IgD-negative memory B cell (primary cell): ENCODE results near the gene CDX1. TPM values are rescaled to one million over a fixed set of nuclear protein-coding genes. Genes with fewer than 3 reads are reported as not detected.

Experiments
- H3K27ac Mint-ChIP-seq, 3 donors: one replicate each; pipeline ENCODE4 v1.8.0; 2020 to 2022; ENCODE audit warnings: mild to moderate bottlenecking in 3 of 3, mixed read lengths in 3 of 3, moderate library complexity in 1 of 3
- H3K27me3 Mint-ChIP-seq: one replicate; pipeline ENCODE4 v1.8.0; 2021; ENCODE audit warnings: mixed read lengths
- H3K36me3 Mint-ChIP-seq: one replicate; pipeline ENCODE4 v1.8.0; 2020; ENCODE audit warnings: mild to moderate bottlenecking, mixed read lengths
- H3K4me1 Mint-ChIP-seq, 3 donors: one replicate each; pipeline ENCODE4 v1.8.0; 2020 to 2022; ENCODE audit warnings: mixed read lengths in 3 of 3, mild to moderate bottlenecking in 1 of 3
- H3K4me3 Mint-ChIP-seq, 4 donors: one replicate each; pipeline ENCODE4 v1.8.0; 2020 to 2022; ENCODE audit warnings: mild to moderate bottlenecking in 4 of 4, mixed read lengths in 4 of 4, moderate library complexity in 3 of 4
- H3K9me3 Mint-ChIP-seq, 3 donors: one replicate each; pipeline ENCODE4 v1.8.0; 2020 to 2021; ENCODE audit warnings: mixed read lengths in 3 of 3, mild to moderate bottlenecking in 1 of 3
- polyA plus RNA-seq: library from polyadenylated mRNA; unstranded; fragments of 300-500 nt; fragmentation: Illumina TruSeq; gene quantifications from one replicate; pipeline ENCODE4 v1.2.3, GENCODE V29; 2021

Gene CDX1
- polyA plus RNA-seq, 1 donor from 2014 or later = not detected

DNA sequence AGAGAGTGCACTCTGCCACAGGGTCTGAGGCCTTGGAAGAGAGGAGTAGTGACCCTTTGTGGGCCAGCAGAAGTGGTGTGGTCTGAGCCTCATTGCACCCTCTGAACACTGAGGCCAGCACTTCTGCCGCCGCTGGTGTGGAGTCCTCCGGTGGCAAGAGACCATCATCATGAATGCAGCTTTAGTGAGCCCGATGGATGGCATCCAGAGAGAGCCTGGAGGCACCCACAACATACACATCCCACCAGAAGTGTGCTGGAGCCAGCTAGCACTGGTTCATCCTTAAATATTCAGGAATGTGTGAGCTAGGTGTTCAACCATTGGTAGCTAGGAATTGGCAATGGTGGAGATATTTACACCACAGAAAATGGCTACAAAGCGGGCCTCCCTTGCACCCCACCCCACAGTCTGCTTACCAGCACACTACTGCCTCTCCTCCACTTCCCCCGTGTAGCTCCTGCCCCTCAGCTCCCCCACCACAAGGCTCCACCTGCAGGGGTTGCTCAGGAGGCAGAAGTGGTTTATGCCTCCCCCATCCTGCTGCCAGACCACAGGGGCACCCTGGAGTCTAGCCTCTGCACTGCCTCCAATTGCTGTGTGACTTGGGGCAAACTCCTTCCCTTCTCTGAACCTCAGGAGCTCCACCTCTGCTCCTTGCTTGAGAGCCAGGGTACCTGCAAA lies 39.7 kb downstream of the CDX1 start:
- Mint-ChIP-seq H3K9me3 (no peaks in the 10 kb centered on the region), H3K4me1 (peaks cover 0 to 8% (median 1%) of the 10 kb centered on the region in 3 donors), H3K27ac (no peak overlapping the region), H3K27me3 (peaks cover 25% of the 10 kb centered on the region), H3K4me3 (no peak overlapping the region), H3K36me3 (no peaks in the 10 kb centered on the region)

DNA sequence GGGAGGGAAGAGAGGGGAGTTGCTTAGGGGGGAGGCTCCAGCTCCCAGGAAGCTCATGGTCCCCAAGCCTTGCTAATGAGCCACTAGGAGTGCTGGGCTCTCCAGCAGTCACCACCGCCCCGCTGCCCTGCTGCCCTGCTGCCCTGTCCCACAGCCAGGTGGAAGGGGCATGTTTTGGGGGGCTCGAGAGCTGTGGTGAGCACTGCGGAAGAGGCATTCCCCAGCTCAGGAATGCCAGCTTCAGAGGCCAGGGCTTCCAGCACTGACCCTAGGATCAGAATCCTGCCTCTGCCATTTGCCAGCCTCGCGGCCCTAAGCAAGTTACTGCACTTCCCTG lies 40.2 kb downstream of the CDX1 start:
- no peak overlapping the region for H3K4me3 Mint-ChIP-seq
- no peaks in the 10 kb centered on the region for H3K36me3 Mint-ChIP-seq
- no peaks in the 10 kb centered on the region for H3K9me3 Mint-ChIP-seq
- H3K4me1 Mint-ChIP-seq = peaks cover 0 to 8% (median 1%) of the 10 kb centered on the region in 3 donors
- peaks cover 25% of the 10 kb centered on the region for H3K27me3 Mint-ChIP-seq
- H3K27ac Mint-ChIP-seq = no peak overlapping the region

DNA sequence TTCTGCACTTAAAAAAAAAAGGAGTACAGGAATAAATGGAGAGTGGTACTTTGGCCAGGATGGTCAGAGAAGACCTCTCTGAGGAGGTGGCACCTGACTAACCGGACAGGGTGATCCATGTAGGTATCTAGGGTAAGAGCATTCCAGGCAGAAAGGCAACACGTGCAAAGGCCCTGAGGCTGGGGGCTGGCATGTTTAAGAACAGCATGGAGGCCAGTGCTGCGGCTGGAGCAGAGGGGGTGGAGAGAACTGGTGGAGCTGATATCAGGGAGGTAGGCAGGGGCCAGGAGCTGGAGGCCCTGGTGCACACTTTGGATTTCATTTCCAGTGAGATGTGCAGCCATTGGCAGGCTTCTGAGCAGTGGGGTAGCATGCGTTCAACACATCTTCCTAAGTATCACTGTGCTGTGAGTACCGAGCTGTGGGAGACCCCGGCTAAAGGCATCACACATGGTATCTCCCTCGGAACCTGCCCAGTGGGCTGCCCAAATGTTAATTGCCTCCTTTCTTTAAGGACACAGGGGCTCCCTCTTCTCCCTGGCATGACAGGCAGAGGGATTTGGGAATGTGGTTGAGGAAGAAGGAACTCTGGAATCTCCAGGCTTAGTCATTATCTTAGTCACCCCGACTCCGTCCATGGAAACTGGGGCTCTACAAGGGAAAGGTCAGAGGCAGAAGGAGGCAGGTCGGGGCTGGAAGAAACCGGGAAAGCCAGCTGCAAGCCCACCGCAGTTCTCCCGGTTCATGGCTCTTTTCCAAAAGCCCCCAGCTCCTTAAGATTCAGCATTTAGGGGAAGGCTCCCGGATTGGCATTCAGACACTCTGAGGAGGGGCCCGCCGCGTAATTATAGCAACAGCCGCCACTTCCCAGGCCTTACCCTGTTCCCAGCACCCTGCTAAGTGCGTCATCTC lies 41.9 kb downstream of the CDX1 start:
- no peak overlapping the region for H3K27ac Mint-ChIP-seq
- no peaks in the 10 kb centered on the region for H3K36me3 Mint-ChIP-seq
- peaks cover 25% of the 10 kb centered on the region for H3K27me3 Mint-ChIP-seq
- peaks cover 0 to 8% (median 0%) of the 10 kb centered on the region in 3 donors for H3K4me1 Mint-ChIP-seq
- H3K9me3 Mint-ChIP-seq = no peaks in the 10 kb centered on the region
- H3K4me3 Mint-ChIP-seq = peak overlapping the region in 2 of 4 donors; percentile 20 to 57

DNA sequence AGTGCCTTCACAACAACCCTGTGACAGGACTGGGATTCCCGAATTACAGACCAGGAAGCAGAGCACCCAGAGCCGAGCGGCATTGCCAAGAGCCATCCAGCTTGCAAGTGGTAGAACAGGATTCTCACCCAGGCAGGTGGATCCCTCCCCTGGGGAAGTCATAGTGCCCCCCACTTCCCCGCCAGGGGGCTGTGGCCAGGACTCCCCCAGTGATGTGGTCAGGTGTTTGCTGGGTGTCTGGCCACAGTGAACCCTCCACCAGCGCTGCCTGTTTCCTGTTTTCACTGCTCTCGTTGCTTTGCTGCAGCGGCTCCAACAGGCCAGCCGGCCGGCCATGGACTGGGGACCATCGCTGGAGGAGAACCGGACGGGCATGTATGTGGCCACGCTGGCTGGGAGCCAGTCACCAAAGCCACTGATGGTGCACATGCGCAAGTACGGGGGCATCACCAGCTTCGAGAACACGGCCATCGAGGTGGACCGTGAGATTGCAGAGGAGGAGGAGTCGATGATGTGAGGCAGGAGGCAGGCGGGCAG lies 42.6 kb downstream of the CDX1 start:
- H3K4me1 Mint-ChIP-seq = peaks cover 0 to 8% (median 0%) of the 10 kb centered on the region in 3 donors
- peak overlapping the region in 3 of 4 donors; percentile 20 to 57 (median 21) for H3K4me3 Mint-ChIP-seq
- peak overlapping the region in 1 of 3 donors; percentile 62 for H3K27ac Mint-ChIP-seq
- H3K9me3 Mint-ChIP-seq = no peaks in the 10 kb centered on the region
- peaks cover 25% of the 10 kb centered on the region for H3K27me3 Mint-ChIP-seq
- H3K36me3 Mint-ChIP-seq = no peaks in the 10 kb centered on the region

DNA sequence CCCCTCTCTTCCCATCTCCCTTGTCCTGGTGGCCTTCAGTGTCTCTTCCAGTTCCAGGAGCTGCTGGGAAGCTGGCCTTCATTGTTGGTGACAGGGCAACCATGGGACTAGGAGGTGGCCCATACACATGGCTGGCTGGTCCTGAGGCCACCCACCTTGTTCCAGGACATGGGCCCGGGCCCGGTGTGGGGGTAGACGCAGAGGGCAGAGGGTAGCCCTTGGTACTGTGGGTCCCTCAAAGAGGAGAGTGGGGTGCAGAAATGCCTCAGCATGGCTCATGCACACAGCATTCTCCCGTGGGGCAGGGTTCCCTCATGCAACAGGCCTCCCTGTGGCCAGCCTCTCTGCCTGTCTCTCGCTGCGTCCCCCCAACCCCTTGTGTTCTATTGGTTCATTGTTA lies 44.1 kb downstream of the CDX1 start:
- Mint-ChIP-seq H3K9me3 (no peaks in the 10 kb centered on the region), H3K27me3 (peaks cover 27% of the 10 kb centered on the region), H3K36me3 (no peaks in the 10 kb centered on the region)

DNA sequence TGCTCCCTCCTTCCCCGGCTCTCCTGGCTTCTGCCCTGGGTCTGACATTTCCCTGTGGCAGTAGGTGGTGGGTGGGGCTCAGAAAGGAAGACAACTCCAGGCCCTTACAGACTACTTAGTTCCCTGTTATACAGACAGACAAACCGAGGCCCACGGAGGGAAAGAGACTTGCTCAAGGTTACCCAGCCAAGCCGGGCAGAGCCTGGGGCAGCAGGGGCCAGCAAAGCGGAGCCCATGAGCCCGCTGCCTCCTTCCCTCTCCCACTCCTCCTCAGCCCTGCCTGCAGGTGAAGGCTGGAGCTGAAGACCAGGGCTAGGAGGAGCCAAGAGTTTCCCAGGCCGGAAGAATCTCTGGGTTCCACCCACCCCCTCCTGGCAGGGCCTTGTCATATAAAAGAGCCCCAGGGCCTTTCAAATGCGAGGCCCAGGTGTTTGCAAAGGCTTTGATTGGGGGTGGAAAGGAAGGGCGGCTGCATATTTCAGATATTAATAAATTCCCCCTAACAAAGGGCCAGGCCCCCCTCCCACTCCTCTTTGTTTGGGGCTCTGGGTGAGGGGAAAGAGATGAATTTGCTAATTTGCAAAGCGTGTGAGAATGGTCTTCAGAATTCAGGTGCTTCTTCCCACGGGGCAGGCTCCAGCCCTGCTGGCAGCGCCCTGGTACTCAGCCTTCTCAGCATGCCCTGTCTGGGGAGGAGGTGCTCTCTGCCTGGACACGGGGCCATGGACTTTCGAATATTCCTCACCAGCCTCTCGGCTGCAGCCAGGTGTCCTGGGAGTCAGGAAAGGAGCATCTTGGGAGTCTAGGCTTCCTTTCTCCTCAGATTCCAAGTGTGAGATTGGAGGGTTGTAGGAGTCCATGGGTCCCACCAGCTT lies 44.8 kb downstream of the CDX1 start:
- Mint-ChIP-seq H3K4me3 (no peak overlapping the region), H3K4me1 (peaks cover 0 to 8% (median 0%) of the 10 kb centered on the region in 3 donors), H3K27ac (no peak overlapping the region), H3K36me3 (no peaks in the 10 kb centered on the region), H3K27me3 (peaks cover 28% of the 10 kb centered on the region), H3K9me3 (no peaks in the 10 kb centered on the region)

More for the DNA sequence above, 44.1 kb downstream of the CDX1 start:
- Mint-ChIP-seq H3K27ac (no peak overlapping the region), H3K4me1 (peaks cover 0 to 8% (median 0%) of the 10 kb centered on the region in 3 donors), H3K4me3 (no peak overlapping the region)

DNA sequence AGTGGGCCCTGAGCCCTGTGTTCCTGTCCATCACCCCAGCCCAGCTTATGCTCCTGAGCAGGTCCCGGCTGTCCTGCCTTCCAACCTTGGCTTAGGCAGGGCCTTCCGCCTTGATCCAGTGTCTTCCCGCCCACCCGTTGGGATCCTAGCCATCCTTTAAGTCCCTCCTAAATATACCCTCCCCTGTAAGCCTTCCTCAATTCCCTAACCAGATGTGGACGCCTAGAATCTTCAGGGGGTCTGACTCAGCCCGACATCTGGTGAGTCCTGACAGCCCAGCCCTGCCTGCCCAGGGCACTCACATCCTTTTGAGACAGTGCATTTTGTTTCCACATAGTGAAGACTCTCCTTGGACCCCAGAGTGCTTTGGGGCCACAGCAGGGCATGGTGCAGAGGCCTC lies 47.0 kb downstream of the CDX1 start:
- no peaks in the 10 kb centered on the region for H3K9me3 Mint-ChIP-seq
- peaks cover 24% of the 10 kb centered on the region for H3K27me3 Mint-ChIP-seq
- no peaks in the 10 kb centered on the region for H3K36me3 Mint-ChIP-seq
- H3K4me3 Mint-ChIP-seq = no peak overlapping the region
- H3K4me1 Mint-ChIP-seq = peaks cover 0 to 9% (median 0%) of the 10 kb centered on the region in 3 donors
- H3K27ac Mint-ChIP-seq = no peak overlapping the region

DNA sequence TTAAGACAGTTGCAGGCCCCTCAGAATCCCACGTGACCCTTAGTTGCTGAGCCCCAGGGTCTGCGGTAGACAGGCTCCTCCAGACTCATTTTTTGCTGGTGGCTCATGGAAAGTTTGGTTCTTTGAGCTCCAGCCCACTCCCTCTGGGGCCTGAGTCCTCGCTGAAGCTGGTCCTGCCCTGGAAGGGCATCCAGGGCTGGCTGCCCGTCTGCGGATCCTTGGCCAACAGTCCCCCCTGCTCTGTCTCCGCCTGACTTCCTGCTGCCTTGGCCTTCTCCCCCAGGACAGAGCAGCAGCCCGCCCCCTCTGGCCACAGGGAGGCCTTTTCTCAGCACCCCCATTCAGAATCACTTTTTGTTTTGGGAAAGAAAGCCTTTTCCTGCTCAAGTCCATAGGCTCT lies 47.7 kb downstream of the CDX1 start:
- Mint-ChIP-seq H3K36me3 (no peaks in the 10 kb centered on the region), H3K27me3 (peaks cover 19% of the 10 kb centered on the region), H3K27ac (no peak overlapping the region), H3K9me3 (no peaks in the 10 kb centered on the region), H3K4me1 (peaks cover 0 to 3% (median 0%) of the 10 kb centered on the region in 3 donors), H3K4me3 (no peak overlapping the region)

DNA sequence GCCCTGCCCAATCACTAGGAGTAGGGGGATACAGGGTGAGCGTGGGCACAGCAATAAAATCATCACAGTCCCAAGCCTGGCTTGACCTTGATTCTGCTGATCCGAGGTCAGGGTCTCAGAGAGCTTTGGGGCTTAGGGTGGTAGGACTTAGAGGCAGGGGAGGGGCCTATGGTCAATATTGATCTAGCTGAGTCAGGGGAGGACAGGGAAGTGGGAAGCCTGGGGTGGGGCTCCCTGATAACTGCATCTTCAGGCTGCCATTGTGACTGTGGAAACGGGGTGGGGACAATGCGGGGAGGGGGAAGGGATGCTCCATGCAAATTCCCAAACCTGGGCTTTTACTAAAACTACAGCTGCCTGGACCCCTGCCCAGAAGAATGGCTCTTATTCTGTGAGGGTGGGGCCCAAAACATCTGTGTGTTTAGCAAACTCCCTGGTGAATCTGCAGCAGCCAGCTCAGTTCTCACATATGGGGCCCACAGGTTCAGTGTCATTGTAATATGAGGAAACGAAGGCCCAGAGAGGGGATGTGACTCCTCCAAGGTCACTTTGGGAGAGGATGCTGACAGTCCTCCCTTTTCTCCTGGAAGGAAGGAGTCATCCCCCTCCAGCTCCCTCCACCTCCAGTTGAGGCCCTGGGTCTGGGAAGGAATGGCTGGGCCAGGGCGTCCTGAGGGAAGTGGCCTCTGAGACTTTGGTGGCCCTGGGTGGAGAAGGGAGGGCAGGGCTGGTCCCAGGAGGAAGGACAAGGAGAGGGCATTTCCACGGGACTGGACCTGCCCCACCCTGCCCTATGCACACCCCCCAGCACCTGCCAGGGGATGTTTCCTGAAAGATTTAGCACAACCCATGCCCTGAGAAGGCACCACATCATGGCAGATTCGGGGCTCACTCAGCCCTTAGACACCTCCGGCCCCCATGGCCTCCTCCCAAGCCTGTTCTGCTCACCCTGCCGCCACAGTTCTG lies 49.7 kb downstream of the CDX1 start:
- peak overlapping the region in 1 of 4 donors; percentile 43 for H3K4me3 Mint-ChIP-seq
- H3K27ac Mint-ChIP-seq = no peak overlapping the region
- H3K27me3 Mint-ChIP-seq = peaks cover 13% of the 10 kb centered on the region
- no peaks in the 10 kb centered on the region for H3K9me3 Mint-ChIP-seq
- no peaks in the 10 kb centered on the region for H3K36me3 Mint-ChIP-seq
- H3K4me1 Mint-ChIP-seq = peaks cover 0 to 2% (median 0%) of the 10 kb centered on the region in 3 donors

DNA sequence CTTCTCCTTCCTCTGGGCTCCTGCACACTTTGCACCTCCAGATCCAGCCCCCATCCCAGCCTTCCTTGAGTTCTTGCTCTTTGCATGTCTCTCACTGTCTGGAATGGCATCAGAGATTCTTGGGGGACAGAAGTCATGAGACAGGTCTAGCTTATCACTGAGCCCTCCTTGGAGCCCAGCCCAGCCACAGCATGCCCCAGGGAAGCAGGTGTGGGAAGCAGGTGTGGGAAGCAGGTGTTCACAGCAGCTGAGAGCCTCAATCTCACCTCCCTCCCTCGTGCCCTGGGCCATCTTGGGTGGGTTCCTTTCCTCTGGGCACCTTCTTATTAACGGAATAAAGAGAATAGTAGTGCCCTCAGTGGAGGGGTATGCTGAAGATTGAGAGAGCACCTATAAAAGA lies 50.5 kb downstream of the CDX1 start:
- H3K27me3 Mint-ChIP-seq = peaks cover 13% of the 10 kb centered on the region
- no peak overlapping the region for H3K4me3 Mint-ChIP-seq
- no peaks in the 10 kb centered on the region for H3K36me3 Mint-ChIP-seq
- H3K9me3 Mint-ChIP-seq = no peaks in the 10 kb centered on the region
- H3K27ac Mint-ChIP-seq = no peak overlapping the region
- H3K4me1 Mint-ChIP-seq = peaks cover 0 to 2% (median 0%) of the 10 kb centered on the region in 3 donors

DNA sequence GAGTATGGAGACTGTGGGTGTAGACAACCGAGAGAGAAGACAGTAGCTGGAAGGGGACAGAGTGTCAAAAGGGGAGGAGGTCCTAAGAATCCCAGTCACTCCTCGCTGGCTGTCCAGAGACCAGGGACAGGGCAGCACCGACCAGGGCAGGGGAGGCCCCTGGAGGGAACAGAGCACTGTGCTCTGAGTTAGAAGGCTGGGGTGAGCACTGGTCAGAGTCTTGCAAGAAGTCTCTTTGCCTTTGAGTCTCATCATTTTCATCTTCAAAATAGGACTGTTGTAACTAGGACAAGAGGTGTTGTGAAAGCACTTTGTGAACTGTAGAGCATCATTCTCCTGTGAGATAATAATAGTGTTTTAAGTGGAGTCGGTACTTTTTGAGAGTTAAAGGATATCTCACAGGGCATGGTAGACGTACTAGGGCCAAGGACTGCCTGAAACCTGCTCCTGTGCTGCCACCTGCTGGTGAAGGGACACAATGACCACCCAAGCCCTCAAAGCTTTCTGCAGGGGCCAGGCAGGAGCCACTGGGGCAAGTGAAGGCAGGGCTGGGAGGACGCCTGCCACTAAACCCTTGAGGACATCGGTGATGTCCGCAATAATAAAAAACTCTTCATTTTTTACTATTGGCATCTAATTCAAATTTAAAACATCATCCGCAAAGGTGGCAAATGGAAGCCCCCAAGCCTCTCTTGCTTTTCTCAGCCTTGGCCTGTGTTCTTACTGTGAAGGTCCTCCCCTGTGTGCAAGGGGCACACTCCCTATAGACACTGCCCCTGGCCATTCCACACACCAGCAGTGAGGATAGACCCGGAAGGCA lies 51.5 kb downstream of the CDX1 start:
- no peaks in the 10 kb centered on the region for H3K9me3 Mint-ChIP-seq
- peaks cover 14% of the 10 kb centered on the region for H3K27me3 Mint-ChIP-seq
- H3K27ac Mint-ChIP-seq = no peak overlapping the region
- H3K4me1 Mint-ChIP-seq = peaks cover 0 to 2% (median 0%) of the 10 kb centered on the region in 3 donors
- no peaks in the 10 kb centered on the region for H3K36me3 Mint-ChIP-seq
- no peak overlapping the region for H3K4me3 Mint-ChIP-seq

DNA sequence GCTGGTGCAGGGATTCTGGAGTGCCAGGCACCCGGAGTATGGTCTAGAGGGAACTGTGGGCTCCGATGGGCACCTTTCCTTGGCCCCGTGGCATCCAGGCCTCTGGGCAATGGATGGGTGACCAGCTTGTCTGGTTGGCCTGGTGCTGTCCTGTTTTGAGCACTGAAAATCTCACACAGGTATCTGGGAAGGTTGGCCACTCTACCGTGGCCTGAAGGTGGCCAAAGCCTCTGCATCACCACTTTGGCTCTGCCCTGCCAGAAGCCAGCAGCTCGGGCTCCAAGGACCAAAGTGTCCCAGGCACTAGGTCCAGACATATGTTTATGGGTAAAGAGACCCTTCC lies 52.1 kb downstream of the CDX1 start:
- no peaks in the 10 kb centered on the region for H3K36me3 Mint-ChIP-seq
- H3K4me1 Mint-ChIP-seq = peaks cover 0 to 2% (median 0%) of the 10 kb centered on the region in 3 donors
- H3K4me3 Mint-ChIP-seq = no peak overlapping the region
- H3K27me3 Mint-ChIP-seq = peaks cover 14% of the 10 kb centered on the region
- no peaks in the 10 kb centered on the region for H3K9me3 Mint-ChIP-seq
- no peak overlapping the region for H3K27ac Mint-ChIP-seq

DNA sequence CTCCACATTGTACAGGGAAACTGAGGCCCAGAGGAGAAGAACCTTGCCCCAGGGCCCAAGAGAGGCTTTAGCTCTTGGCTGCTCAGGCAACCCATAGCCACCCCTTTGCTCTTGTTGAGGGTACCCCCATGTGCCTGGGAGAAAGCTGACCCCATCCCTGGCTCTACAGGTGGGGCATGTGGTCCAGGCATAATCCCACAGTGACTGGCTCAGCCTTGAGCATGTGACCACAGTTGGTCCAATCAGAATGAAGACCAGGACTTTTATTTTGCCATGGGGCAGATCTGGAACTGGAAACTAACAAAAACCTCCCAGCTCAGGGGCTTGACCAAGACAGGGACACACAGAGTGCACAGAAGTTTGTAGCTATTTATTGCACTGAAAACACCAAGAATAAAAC lies 52.6 kb downstream of the CDX1 start:
- H3K9me3 Mint-ChIP-seq = no peaks in the 10 kb centered on the region
- no peak overlapping the region for H3K27ac Mint-ChIP-seq
- H3K36me3 Mint-ChIP-seq = no peaks in the 10 kb centered on the region
- peaks cover 0 to 2% (median 0%) of the 10 kb centered on the region in 3 donors for H3K4me1 Mint-ChIP-seq
- H3K4me3 Mint-ChIP-seq = no peak overlapping the region
- H3K27me3 Mint-ChIP-seq = peaks cover 14% of the 10 kb centered on the region
